Body of pancreas (tissue), 4 donors: Measurements from ENCODE around the gene KLK15. TPM values are rescaled to one million over a fixed set of nuclear protein-coding genes. Genes with fewer than 3 reads are reported as not detected.

Experiments
- ATAC-seq: fragments of 150-250 bp; one replicate; pipeline ENCODE4 v1.9.1; 2016
- DNase-seq, 4 donors: peaks; one replicate each; pipeline ENCODE4 v3.0.0-alpha.2; 2019
- H3K27ac ChIP-seq, 4 donors: fragments of 200-600 bp; sonication (generic); 1 replicate in 3 of 4; 2 replicates in 1 of 4; pipeline versions ENCODE4 v1.5.1 to v1.6.1; 2016 to 2019; ENCODE audit warnings: mild to moderate bottlenecking in 1 of 4, mixed read lengths in 1 of 4, moderate library complexity in 1 of 4
- H3K27me3 ChIP-seq, 2 donors: fragments of 200-600 bp; sonication (generic); one replicate each; pipeline ENCODE4 v1.6.0; 2016; ENCODE audit warnings: mild to moderate bottlenecking in 1 of 2
- H3K36me3 ChIP-seq, 2 donors: fragments of 200-600 bp; sonication (generic); replicated peaks in 1 of 2; 2 replicates each; pipeline ENCODE4 v1.5.1; 2016; ENCODE audit warnings: low read depth in 2 of 2; ENCODE audit not compliant: insufficient read depth in 1 of 2
- H3K4me1 ChIP-seq: fragments of 200-600 bp; sonication (generic); one replicate; pipeline ENCODE4 v1.6.0; 2016
- H3K4me3 ChIP-seq, 2 donors: fragments of 200-600 bp; sonication (generic); 1 replicate in 1 of 2; 2 replicates in 1 of 2; pipeline ENCODE4 v1.5.1; 2016 to 2019
- H3K9me3 ChIP-seq, 3 donors: fragments of 200-600 bp; sonication (generic); 1 replicate in 2 of 3; 2 replicates in 1 of 3; pipeline ENCODE4 v1.5.1; 2016
- CTCF ChIP-seq, 7 experiments: fragments of 450-650 bp in 4 of 7; fragments of 200-600 bp in 3 of 7; sonication (generic) in 3 of 7; IDR thresholded peaks; one replicate each; pipeline ENCODE4 v1.5.1; 2016 to 2019; ENCODE audit warnings: antibody characterized with exemption in 7 of 7
- POLR2A ChIP-seq, 3 donors: fragments of 450-650 bp; IDR thresholded peaks; one replicate each; pipeline ENCODE4 v1.6.1; 2016; ENCODE audit warnings: antibody characterized with exemption in 3 of 3, mild to moderate bottlenecking in 2 of 3
- WGBS, 2 donors: methylation state at CpG; one replicate each; pipeline ENCODE4 v1.1.5; 2017; 5-methylcytosine and 5-hydroxymethylcytosine counted together
- intact Hi-C: fragments of 100-400 bp; cut with DNase I; formaldehyde crosslinking; loops from one replicate; pipeline ENCODE4 v1.15.1; 2023
- total RNA-seq, 2 donors: library from RNA; depleted of rRNA; stranded (reverse); fragments of >200 nt; gene quantifications; one replicate each; pipeline ENCODE4 v1.1.0, GENCODE V29; 2016

KLK15 gene
- total RNA-seq, 2 donors from 2014 or later: not detected

- TF ChIP-seq POLR2A (IDR thresholded peaks at IDR 0.05) (no peak), CTCF (IDR thresholded peaks at IDR 0.05) (no peak)
- intact Hi-C loops: no loop called here
- WGBS, 2 donors: 82% methylated on average over 9 to 13 of the region's 13 CpGs
- no peaks in the 10 kb centered on the region for H3K27me3 ChIP-seq
- ATAC-seq: no peak
- H3K36me3 ChIP-seq: no peaks in the 10 kb centered on the region
- H3K27ac ChIP-seq: no peak overlapping the region
- H3K4me3 ChIP-seq: no peak overlapping the region
- no peak for DNase-seq
- no peaks in the 10 kb centered on the region for H3K9me3 ChIP-seq
- H3K4me1 ChIP-seq: peaks cover 5% of the 10 kb centered on the region
Observed at GRCh38 chr19:50792272-50793250, 40.8 kb downstream of the KLK15 start.

- Histone ChIP-seq H3K27me3 (no peaks in the 10 kb centered on the region), H3K27ac (no peak overlapping the region), H3K4me1 (peaks cover 5% of the 10 kb centered on the region), H3K4me3 (no peak overlapping the region), H3K36me3 (no peaks in the 10 kb centered on the region), H3K9me3 (no peaks in the 10 kb centered on the region)
- intact Hi-C loops: no loop called here
- no peak for DNase-seq
- ATAC-seq: no peak
- WGBS, 2 donors: 65 to 73% methylated on average over 12 to 40 of the region's 47 CpGs
- TF ChIP-seq POLR2A (IDR thresholded peaks at IDR 0.05) (no peak), CTCF (IDR thresholded peaks at IDR 0.05) (no peak)
Observed at GRCh38 chr19:50791594-50792271, 41.6 kb downstream of the KLK15 start.

GRCh38 chr19:50790922-50791467 lies 42.4 kb downstream of the KLK15 start:
- TF ChIP-seq POLR2A (IDR thresholded peaks at IDR 0.05) (no peak), CTCF (IDR thresholded peaks at IDR 0.05) (no peak)
- Histone ChIP-seq H3K27ac (no peak overlapping the region), H3K4me1 (peaks cover 5% of the 10 kb centered on the region), H3K9me3 (no peaks in the 10 kb centered on the region), H3K27me3 (no peaks in the 10 kb centered on the region), H3K4me3 (no peak overlapping the region), H3K36me3 (no peaks in the 10 kb centered on the region)
- WGBS, 2 donors: 86% methylated on average over 6 of the region's 6 CpGs
- intact Hi-C loops: no loop called here
- ATAC-seq (no peak), DNase-seq (no peak)

GRCh38 chr19:50790396-50790795 lies 43.0 kb downstream of the KLK15 start, which contains the start of gene ACP4:
ACP4 (plus strand) TSS chr19:50790415; CDS start chr19:50790415, 0 bp downstream.
- no peak for DNase-seq
- Histone ChIP-seq H3K36me3 (no peaks in the 10 kb centered on the region), H3K9me3 (no peaks in the 10 kb centered on the region), H3K27me3 (no peaks in the 10 kb centered on the region), H3K27ac (no peak within 1 kb of the TSS), H3K4me3 (no peak within 1 kb of the TSS), H3K4me1 (peaks cover 5% of the 10 kb centered on the region)
- TF ChIP-seq CTCF (IDR thresholded peaks at IDR 0.05) (no peak), POLR2A (IDR thresholded peaks at IDR 0.05) (no peak)
- intact Hi-C loops: no loop called here
- 85 to 94% methylated on average over 4 to 15 of the region's 15 CpGs for WGBS, 2 donors
- ATAC-seq: no peak
